ENCODE results near the gene ZNF503.

ZNF503 gene

GRCh38 chr10:75414527-75414926, 13.0 kb upstream of the ZNF503 start:
- FAIRE-seq (no peak), DNase-seq (ENCODE audit: insufficient read length, low spot score) (no peak)
- TF ChIP-seq, protein P1, sequence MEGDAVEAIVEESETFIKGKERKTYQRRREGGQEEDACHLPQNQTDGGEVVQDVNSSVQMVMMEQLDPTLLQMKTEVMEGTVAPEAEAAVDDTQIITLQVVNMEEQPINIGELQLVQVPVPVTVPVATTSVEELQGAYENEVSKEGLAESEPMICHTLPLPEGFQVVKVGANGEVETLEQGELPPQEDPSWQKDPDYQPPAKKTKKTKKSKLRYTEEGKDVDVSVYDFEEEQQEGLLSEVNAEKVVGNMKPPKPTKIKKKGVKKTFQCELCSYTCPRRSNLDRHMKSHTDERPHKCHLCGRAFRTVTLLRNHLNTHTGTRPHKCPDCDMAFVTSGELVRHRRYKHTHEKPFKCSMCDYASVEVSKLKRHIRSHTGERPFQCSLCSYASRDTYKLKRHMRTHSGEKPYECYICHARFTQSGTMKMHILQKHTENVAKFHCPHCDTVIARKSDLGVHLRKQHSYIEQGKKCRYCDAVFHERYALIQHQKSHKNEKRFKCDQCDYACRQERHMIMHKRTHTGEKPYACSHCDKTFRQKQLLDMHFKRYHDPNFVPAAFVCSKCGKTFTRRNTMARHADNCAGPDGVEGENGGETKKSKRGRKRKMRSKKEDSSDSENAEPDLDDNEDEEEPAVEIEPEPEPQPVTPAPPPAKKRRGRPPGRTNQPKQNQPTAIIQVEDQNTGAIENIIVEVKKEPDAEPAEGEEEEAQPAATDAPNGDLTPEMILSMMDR (IDR thresholded peaks at IDR 0.05; ENCODE audit: insufficient read depth, missing control alignments) = no peak

DNA sequence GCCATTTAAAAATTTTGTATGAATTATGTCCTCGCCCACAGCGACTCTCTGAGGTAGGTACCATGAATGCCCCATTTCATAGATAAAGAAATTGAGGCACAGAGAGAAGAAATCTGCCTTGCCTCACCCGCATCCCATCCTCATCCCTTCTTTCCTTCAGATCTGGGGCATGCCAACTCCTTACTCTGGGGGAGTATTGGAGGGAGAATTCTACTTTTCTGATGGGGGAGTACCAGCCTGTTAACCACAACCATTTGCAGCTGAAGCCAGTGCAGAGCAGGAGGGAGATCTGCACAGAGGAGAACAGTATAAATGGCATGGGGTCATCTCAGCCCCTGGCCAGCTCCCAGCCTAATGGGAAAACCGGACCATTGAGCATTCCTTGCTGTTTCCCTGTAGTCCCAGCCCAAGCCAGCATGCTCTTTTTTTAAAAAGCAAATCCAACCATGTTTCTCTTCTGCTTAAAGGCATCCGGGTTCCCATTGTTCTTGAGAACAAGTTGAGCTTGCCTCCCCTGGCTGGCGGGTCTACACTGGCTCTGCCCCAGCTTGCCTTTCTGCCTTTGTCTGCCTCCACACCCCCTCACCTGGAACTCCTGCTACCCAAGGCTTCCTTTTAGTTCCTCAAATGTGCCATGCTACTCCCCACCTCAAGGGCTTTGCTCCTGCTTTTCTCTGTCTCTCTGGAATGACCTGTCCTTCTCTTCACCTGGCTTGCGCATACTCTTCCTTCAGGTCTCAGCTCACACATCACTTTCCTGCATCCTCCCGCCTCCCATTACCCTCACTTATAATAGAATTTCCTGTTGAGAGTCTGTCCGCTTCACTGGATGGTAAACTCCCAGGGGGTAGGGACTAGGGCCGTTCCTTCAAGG, 8.8 kb upstream of the ZNF503 start:
- no peak for FAIRE-seq
- TF ChIP-seq, protein P1 (IDR thresholded peaks at IDR 0.05; ENCODE audit: insufficient read depth, missing control alignments) = no peak
- DNase-seq (ENCODE audit: insufficient read length, low spot score) = no peak

DNA sequence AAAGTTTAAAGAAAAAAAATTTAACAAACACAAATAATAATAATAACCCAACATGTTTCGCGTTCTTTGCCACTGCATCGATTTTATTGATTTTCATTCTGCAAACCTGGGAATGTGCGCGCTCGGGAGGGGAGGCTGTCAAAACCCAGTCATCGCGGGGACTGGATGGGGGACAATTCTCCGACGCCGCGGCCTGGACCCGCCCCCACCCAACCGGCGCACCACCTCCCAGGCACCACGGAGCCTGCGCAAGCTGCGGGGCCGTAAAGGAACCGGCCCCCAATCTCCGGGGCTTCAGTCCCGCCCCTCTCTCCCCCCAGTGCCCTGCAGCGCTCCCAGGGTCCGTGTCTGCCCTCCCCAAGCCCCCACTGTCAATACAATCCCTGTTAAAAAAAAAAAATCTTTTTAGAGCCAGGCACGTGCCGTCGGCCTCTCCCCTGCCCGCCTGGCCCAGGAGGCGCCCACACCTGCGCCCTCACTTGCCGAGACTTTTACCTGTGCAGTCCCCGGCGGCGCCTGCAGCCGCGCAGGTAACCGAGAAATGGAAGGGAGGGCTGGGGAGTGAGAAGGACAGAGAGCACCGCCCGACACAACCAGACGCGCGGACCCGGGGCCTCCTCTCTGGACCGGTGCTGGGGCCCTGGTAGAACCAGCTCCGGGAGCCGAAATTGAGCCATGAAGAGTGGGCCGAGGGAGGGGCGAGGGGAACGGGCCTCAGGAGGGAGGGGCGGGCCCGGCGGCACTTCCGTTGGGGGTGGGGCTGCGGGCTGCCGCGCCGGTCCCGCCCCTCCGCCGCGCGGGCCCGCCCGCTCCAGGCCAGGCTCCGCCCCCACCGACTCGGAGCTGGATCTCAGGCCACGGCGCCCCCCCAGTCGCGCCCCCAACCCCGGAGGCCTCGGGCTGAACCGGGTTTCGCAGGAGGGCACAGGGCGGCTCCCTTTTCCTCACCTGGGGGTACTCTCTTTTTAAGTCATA, 7.6 kb upstream of the ZNF503 start:
- FAIRE-seq = no peak
- TF ChIP-seq, protein P1 (IDR thresholded peaks at IDR 0.05; ENCODE audit: insufficient read depth, missing control alignments) = no peak

GRCh38 chr10:75408509-75408875, 6.9 kb upstream of the ZNF503 start:
- TF ChIP-seq, protein P1 (IDR thresholded peaks at IDR 0.05; ENCODE audit: insufficient read depth, missing control alignments) = no peak
- FAIRE-seq (no peak), DNase-seq (ENCODE audit: insufficient read length, low spot score) (no peak)

More for the DNA sequence above, 7.6 kb upstream of the ZNF503 start:
- peak; percentile 83 for DNase-seq (ENCODE audit: insufficient read length, low spot score)

GRCh38 chr10:75407713-75408508, 6.3 kb upstream of the ZNF503 start:
- FAIRE-seq (no peak), DNase-seq (ENCODE audit: insufficient read length, low spot score) (no peak)
- TF ChIP-seq, protein P1 (IDR thresholded peaks at IDR 0.05; ENCODE audit: insufficient read depth, missing control alignments) = no peak

GRCh38 chr10:75407224-75407712, 5.7 kb upstream of the ZNF503 start:
- DNase-seq (ENCODE audit: insufficient read length, low spot score) (no peak), FAIRE-seq (no peak)
- TF ChIP-seq, protein P1 (IDR thresholded peaks at IDR 0.05; ENCODE audit: insufficient read depth, missing control alignments) = no peak

All from D721Med (cell line).